CD4-positive, alpha-beta T cell treated with Interleukin-4 for 1 hour (primary cell): ENCODE measurements around the gene VPS52.
"Not testable (repeated sequence)": the region's sequence is repeated elsewhere in the genome, so short reads cannot be mapped to it uniquely, and the experiment has no call there.

Experiments used
- DNase-seq, 2 donors: peaks; one replicate each; pipeline ENCODE4 v3.0.0-alpha.2; 2020 to 2022

The VPS52 gene

GRCh38 chr6:33278810-33279209 is 7.1 kb upstream of the VPS52 start:
- DNase-seq: no peak

- DNase-seq: no peak
Measured at GRCh38 chr6:33278392-33278741, 6.7 kb upstream of the VPS52 start.

GRCh38 chr6:33277663-33278391 is 6.2 kb upstream of the VPS52 start:
- DNase-seq: peak in 1 of 2 donors; percentile 34

- peak; percentile 76 to 77 for DNase-seq
Measured at GRCh38 chr6:33276864-33277662, 5.4 kb upstream of the VPS52 start, which contains the start of gene B3GALT4. TSS of gene B3GALT4 (plus strand) at chr6:33277123. CDS start at chr6:33277420, 297 bp downstream.

- no peak for DNase-seq
Measured at GRCh38 chr6:33276581-33276863, 4.8 kb upstream of the VPS52 start.

GRCh38 chr6:33275795-33276580 is 4.3 kb upstream of the VPS52 start:
- DNase-seq: not testable (repeated sequence)

GRCh38 chr6:33273924-33274902 is 2.5 kb upstream of the VPS52 start:
- DNase-seq: no peak

- no peak for DNase-seq
Measured at GRCh38 chr6:33273129-33273923, 1.6 kb upstream of the VPS52 start.

- DNase-seq: no peak
Measured at GRCh38 chr6:33272275-33273128, 826 bp upstream of the VPS52 start.

- DNase-seq: no peak
Measured at GRCh38 chr6:33271117-33271467, 584 bp downstream of the VPS52 start.

GRCh38 chr6:33264015-33264414 is 7.7 kb downstream of the VPS52 start:
- DNase-seq: no peak

- not testable (repeated sequence) for DNase-seq
Measured at GRCh38 chr6:33262490-33262889, 9.2 kb downstream of the VPS52 start.

- no peak for DNase-seq
Measured at GRCh38 chr6:33259032-33259431, 12.6 kb downstream of the VPS52 start.

GRCh38 chr6:33254591-33254990 is 17.1 kb downstream of the VPS52 start:
- no peak for DNase-seq

- DNase-seq: no peak
Measured at GRCh38 chr6:33252759-33253158, 18.9 kb downstream of the VPS52 start.

GRCh38 chr6:33251395-33252012 is 20.2 kb downstream of the VPS52 start:
- DNase-seq: no peak

- DNase-seq: no peak
Measured at GRCh38 chr6:33250731-33251130, 20.9 kb downstream of the VPS52 start.

GRCh38 chr6:33249732-33250630 is 21.7 kb downstream of the VPS52 start:
- no peak for DNase-seq
